GM18519 (cell line): ENCODE measurements around the gene ARMH3.
A peak's percentile ranks its signal among the peaks of the same experiment; 100 is the strongest.

Source experiments
- ATAC-seq: cut with Tn5 transposase; IDR thresholded peaks from one replicate; pipeline ENCODE4 v1.9.1; 2021; ENCODE audit warnings: mild to moderate bottlenecking, moderate library complexity; ENCODE audit not compliant: unreplicated experiment, low FRiP score

The ARMH3 gene

GRCh38 chr10:101838416-101838970 lies 217.5 kb downstream of the ARMH3 start:
- no peak for ATAC-seq

- no peak for ATAC-seq
Measured at GRCh38 chr10:101837748-101838147, 218.2 kb downstream of the ARMH3 start.

GRCh38 chr10:101835362-101835761 lies 220.6 kb downstream of the ARMH3 start:
- ATAC-seq, result no peak

GRCh38 chr10:101834341-101834740 lies 221.6 kb downstream of the ARMH3 start:
- ATAC-seq, result no peak

GRCh38 chr10:101833466-101833865 lies 222.5 kb downstream of the ARMH3 start:
- no peak for ATAC-seq

- no peak for ATAC-seq
Measured at GRCh38 chr10:101832325-101832771, 223.6 kb downstream of the ARMH3 start.

GRCh38 chr10:101831169-101831811 lies 224.7 kb downstream of the ARMH3 start:
- ATAC-seq, result no peak

GRCh38 chr10:101830322-101831168 lies 225.4 kb downstream of the ARMH3 start:
- ATAC-seq, result peak; percentile 39

GRCh38 chr10:101829561-101830315 lies 226.2 kb downstream of the ARMH3 start:
- ATAC-seq, result no peak

GRCh38 chr10:101828766-101829551 lies 227.0 kb downstream of the ARMH3 start:
- ATAC-seq, result no peak

- ATAC-seq, result no peak
Measured at GRCh38 chr10:101827919-101828600, 227.9 kb downstream of the ARMH3 start.

GRCh38 chr10:101826852-101827434 lies 229.0 kb downstream of the ARMH3 start:
- ATAC-seq, result no peak

GRCh38 chr10:101824736-101825135 lies 231.2 kb downstream of the ARMH3 start:
- ATAC-seq, result no peak

GRCh38 chr10:101818872-101819633 lies 236.9 kb downstream of the ARMH3 start:
- ATAC-seq, result peak; percentile 5

GRCh38 chr10:101818119-101818871 lies 237.7 kb downstream of the ARMH3 start, which contains the start of gene OGA:
Gene OGA, minus strand, starts transcription at chr10:101818444. Its CDS starts 422 bp downstream, at chr10:101818022.
- ATAC-seq, result peak; percentile 82

GRCh38 chr10:101817337-101818118 lies 238.4 kb downstream of the ARMH3 start:
- no peak for ATAC-seq

GRCh38 chr10:101816913-101817336 lies 239.0 kb downstream of the ARMH3 start:
- no peak for ATAC-seq
